Common myeloid progenitor, CD34-positive (primary cell): Measurements from ENCODE around the gene FOXP1.

ENCODE experiments used
- CTCF ChIA-PET: fragments of 350-600 bp; sonication (Branson Sonifier 250); formaldehyde crosslinking; loops from one replicate; lab custom pipeline; 2021; ENCODE audit warnings: antibody characterized with exemption; lab: Charles Lee
- POLR2A ChIA-PET: fragments of 350-600 bp; sonication (Branson Sonifier 250); formaldehyde crosslinking; loops from one replicate; lab custom pipeline; 2021; ENCODE audit warnings: antibody characterized with exemption; lab: Charles Lee
- DNase-seq, 3 donors: peaks; one replicate each; pipeline versions ENCODE4 v3.0.0 to v3.0.0-alpha.2; 2013
- H3K27ac ChIP-seq, 2 experiments: 1 replicate in 1 of 2; 2 replicates in 1 of 2; pipeline ENCODE4 v1.7.0; 2013; ENCODE audit warnings: inconsistent platforms in 2 of 2, low read length in 2 of 2, mild to moderate bottlenecking in 2 of 2, low read depth in 1 of 2, moderate library complexity in 1 of 2; ENCODE audit not compliant: severe bottlenecking in 2 of 2, insufficient read depth in 1 of 2, poor library complexity in 1 of 2
- H3K27me3 ChIP-seq, 5 experiments: replicated peaks in 2 of 5; 1 replicate in 3 of 5; 2 replicates in 2 of 5; pipeline versions ENCODE4 v1.6.1 to v1.7.0; 2013; ENCODE audit warnings: low read length in 4 of 5, mild to moderate bottlenecking in 2 of 5, moderate library complexity in 2 of 5, inconsistent platforms in 1 of 5; ENCODE audit not compliant: insufficient read depth in 5 of 5, control insufficient read depth in 4 of 5
- H3K36me3 ChIP-seq, 4 experiments: 1 replicate in 2 of 4; 2 replicates in 2 of 4; pipeline versions ENCODE4 v1.6.1 to v1.7.0; 2013; ENCODE audit warnings: low read length in 3 of 4, control low read depth in 1 of 4, mild to moderate bottlenecking in 1 of 4; ENCODE audit not compliant: control insufficient read depth in 4 of 4, insufficient read depth in 4 of 4
- H3K4me1 ChIP-seq, 4 experiments: 1 replicate in 3 of 4; 2 replicates in 1 of 4; pipeline versions ENCODE4 v1.6.1 to v1.7.1; 2013; ENCODE audit warnings: low read length in 3 of 4, mild to moderate bottlenecking in 3 of 4, control low read depth in 1 of 4, inconsistent platforms in 1 of 4, moderate library complexity in 1 of 4; ENCODE audit not compliant: control insufficient read depth in 4 of 4, insufficient read depth in 4 of 4; ENCODE audit errors: control extremely low read depth in 1 of 4
- H3K4me3 ChIP-seq, 7 experiments: 1 replicate in 4 of 7; 2 replicates in 3 of 7; pipeline versions ENCODE4 v1.5.1 to v1.7.0; 2013; ENCODE audit warnings: mild to moderate bottlenecking in 7 of 7, low read length in 6 of 7, moderate library complexity in 6 of 7, inconsistent platforms in 2 of 7, low read depth in 2 of 7, control low read depth in 1 of 7; ENCODE audit not compliant: insufficient read depth in 4 of 7, control insufficient read depth in 1 of 7; ENCODE audit errors: extremely low read depth in 1 of 7
- H3K9me3 ChIP-seq, 5 experiments: 1 replicate in 4 of 5; 2 replicates in 1 of 5; pipeline versions ENCODE4 v1.6.1 to v1.7.1; 2013; ENCODE audit warnings: low read length in 4 of 5, mild to moderate bottlenecking in 2 of 5, inconsistent platforms in 1 of 5, low read depth in 1 of 5, moderate library complexity in 1 of 5; ENCODE audit not compliant: control insufficient read depth in 4 of 5, insufficient read depth in 2 of 5; ENCODE audit errors: control extremely low read depth in 1 of 5
- WGBS: methylation state at CpG from one replicate; pipeline ENCODE4 v1.1.5; 2013; ENCODE audit not compliant: insufficient coverage; 5-methylcytosine and 5-hydroxymethylcytosine counted together

FOXP1 gene

DNA sequence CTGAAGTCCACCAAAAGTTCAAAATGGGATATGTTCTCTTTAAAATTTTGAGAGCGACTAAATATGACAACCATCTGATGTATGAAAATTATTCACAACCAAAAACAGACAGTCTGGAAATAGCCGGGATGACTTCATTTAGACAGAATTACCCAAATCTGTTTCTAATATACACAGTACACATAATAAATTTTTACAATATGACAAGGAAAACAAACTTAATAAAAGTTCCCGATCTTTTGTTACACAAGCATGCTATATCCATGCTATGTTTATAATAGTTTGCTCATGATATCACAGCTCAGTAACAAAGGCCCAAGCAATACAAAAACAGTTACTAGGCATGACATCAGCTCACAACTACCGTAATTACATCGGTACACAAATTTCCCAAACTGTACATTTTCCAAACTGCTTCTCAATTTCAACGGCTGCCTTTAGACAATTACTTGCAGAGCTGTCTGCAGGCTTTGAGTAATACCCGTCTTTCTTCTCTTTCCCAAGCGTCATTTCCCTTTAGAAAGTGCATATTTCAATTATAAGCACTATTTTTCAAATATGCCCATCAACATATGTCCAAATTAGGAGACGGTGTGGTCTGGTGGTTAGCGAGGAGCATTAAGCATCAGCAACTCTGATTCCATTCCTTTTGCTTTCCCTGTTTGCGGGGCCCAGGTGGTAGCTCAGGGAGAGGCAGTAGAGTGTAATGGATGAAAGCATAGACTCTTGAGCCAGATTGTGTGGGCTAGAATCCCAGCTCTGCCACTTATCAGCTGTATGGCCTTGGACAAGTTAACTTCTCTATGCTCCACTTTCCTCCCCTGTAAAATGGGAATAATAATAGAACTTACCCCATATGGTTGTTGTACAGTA lies 481.2 kb downstream of the FOXP1 start:
- WGBS: over 99% methylated on average over 9 of the region's 11 CpGs
- Histone ChIP-seq H3K27ac (no peak overlapping the region), H3K4me1 (peaks cover 0 to 18% (median 11%) of the 10 kb centered on the region in 4 experiments), H3K36me3 (peaks cover 3 to 15% (median 8%) of the 10 kb centered on the region in 4 experiments), H3K27me3 (no peaks in the 10 kb centered on the region), H3K4me3 (no peak overlapping the region), H3K9me3 (no peaks in the 10 kb centered on the region)
- DNase-seq: no peak
- CTCF ChIA-PET: interaction anchor here (1.4 kb wide), 1 partner anchor 16 kb away, joined by 4 read pairs; no protein-coding TSS in a partner anchor
- POLR2A ChIA-PET: interaction anchor here (0.6 kb wide), 1 partner anchor 29 kb away, joined by 6 read pairs; no protein-coding TSS in a partner anchor

DNA sequence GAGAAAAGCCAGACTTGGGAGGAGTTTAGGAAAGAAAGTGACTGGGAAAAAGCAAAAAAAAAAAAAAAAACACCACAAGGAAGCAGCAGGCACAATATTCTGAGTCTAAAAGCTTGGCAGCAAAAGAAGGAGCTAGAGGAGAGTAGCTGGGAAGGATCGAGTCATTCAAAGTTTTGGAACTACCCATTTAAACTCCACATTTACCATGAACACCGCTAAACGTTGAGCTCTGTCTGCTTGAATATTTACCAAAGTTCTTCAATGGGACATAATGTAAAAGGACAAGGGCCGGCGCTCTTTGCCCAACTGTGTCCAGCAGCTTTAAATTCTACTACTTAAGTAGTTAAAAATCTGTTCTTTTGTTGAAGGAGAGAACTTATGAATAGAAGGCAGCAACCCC lies 481.9 kb downstream of the FOXP1 start:
- WGBS: 64% methylated on average over 2 of the region's 5 CpGs
- no peaks in the 10 kb centered on the region for H3K27me3 ChIP-seq
- POLR2A ChIA-PET: interaction anchor here (0.6 kb wide), 1 partner anchor 30 kb away, joined by 6 read pairs; no protein-coding TSS in a partner anchor
- peaks cover 3 to 15% (median 6%) of the 10 kb centered on the region in 4 experiments for H3K36me3 ChIP-seq
- DNase-seq: no peak
- H3K9me3 ChIP-seq: no peaks in the 10 kb centered on the region
- CTCF ChIA-PET: interaction anchor here (0.8 to 1.4 kb wide), 2 partner anchors 17 to 72 kb away, joined by 3 to 4 read pairs; no protein-coding TSS in a partner anchor
- H3K4me3 ChIP-seq: no peak overlapping the region
- peaks cover 0 to 18% (median 11%) of the 10 kb centered on the region in 4 experiments for H3K4me1 ChIP-seq
- H3K27ac ChIP-seq: no peak overlapping the region

DNA sequence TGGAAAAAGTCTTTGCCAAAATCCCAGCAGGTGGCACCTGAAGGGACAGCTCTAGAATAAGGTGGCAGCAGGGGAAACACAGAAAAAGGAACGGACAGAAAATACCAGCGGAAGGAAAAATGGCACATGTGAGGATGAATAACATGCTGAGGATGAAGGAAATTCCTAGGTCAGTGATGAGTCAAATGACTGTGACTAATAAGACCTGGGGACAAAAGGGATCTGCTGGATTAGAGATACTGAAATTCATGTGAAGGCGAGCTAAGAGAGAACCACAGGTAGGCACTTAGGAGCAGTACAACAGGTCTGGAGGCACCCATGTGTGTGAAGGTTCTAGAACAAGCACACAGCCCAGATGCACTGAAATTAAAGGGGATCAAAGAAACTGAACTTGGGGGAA lies 482.5 kb downstream of the FOXP1 start:
- Histone ChIP-seq H3K36me3 (peaks cover 3 to 15% (median 6%) of the 10 kb centered on the region in 4 experiments), H3K27me3 (no peaks in the 10 kb centered on the region), H3K4me1 (peaks cover 1 to 18% (median 11%) of the 10 kb centered on the region in 4 experiments), H3K27ac (no peak overlapping the region), H3K4me3 (no peak overlapping the region), H3K9me3 (no peaks in the 10 kb centered on the region)
- CTCF ChIA-PET: interaction anchor here (0.8 to 1.2 kb wide), 2 partner anchors 31 to 71 kb away, joined by 3 read pairs; no protein-coding TSS in a partner anchor
- whole genome bisulfite sequencing: 94% methylated on average over 3 of the region's 3 CpGs
- POLR2A ChIA-PET: no interaction called here
- DNase-seq: no peak

DNA sequence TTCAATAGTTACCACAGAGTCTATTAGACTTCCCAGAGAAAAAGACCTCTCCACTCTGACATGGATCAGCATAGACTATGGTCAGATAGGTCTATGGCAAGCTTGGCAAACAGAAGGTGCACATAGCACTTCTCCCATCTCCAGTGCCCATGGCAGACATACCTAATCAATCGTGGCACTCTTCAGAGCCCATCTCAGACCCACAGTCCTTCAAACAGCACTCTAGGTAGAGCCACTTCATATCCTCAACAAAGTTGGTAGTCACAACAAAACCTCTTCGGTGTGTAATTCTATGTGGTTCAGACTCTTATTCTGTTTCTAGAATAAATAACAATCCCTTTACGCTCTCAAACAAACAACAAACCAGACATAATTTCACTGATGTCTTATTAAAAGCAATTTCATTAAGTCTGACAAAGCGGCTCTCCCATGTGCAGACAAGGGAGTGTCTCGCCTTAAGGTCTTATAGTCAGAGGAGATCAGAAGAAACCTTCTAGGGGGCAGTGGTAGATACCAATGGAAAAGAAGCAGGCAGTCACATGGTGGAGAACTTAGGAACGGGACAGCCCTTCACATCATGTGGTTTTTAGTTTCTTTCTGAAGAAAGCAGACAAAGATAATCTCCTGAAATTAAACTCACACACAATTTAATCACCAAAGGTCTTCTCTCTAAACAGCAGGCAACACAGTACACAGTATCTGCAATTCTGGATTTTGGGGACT lies 483.4 kb downstream of the FOXP1 start:
- Histone ChIP-seq H3K27ac (no peak overlapping the region), H3K4me1 (peaks cover 3 to 18% (median 11%) of the 10 kb centered on the region in 4 experiments), H3K27me3 (no peaks in the 10 kb centered on the region), H3K36me3 (peaks cover 4 to 12% (median 6%) of the 10 kb centered on the region in 4 experiments), H3K4me3 (no peak overlapping the region), H3K9me3 (no peaks in the 10 kb centered on the region)
- 50% methylated on average over 2 of the region's 6 CpGs for WGBS
- POLR2A ChIA-PET: no interaction called here
- CTCF ChIA-PET: interaction anchor here (0.8 to 1.4 kb wide), 3 partner anchors 9 to 30 kb away, joined by 3 read pairs; no protein-coding TSS in a partner anchor
- DNase-seq: peak in 1 of 3 donors; percentile 33

DNA sequence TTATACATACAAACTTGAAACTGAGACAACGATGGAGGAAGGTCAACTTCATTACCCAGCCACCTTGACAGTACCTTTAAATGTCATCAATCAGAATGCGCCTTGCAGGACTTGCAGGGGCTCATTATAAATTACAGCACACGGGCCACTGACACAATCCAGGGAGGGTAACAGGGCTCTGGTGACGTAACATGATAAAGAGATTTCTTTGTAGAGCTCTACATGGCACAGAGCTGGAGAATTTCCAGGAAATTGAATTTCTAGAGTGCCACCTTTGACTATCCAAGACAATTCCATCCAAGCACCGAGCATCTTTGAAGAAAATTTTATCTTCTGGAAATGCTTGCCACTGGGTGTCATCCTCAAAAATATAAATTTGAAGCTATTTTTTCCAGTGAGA lies 486.0 kb downstream of the FOXP1 start:
- Histone ChIP-seq H3K9me3 (no peaks in the 10 kb centered on the region), H3K27ac (no peak overlapping the region), H3K4me1 (peaks cover 0 to 6% (median 4%) of the 10 kb centered on the region in 4 experiments), H3K4me3 (no peak overlapping the region), H3K36me3 (peaks cover 0 to 12% (median 5%) of the 10 kb centered on the region in 4 experiments), H3K27me3 (no peaks in the 10 kb centered on the region)
- ChIA-PET CTCF (interaction anchor here (0.8 kb wide), 1 partner anchor 13 kb away, joined by 3 read pairs; no protein-coding TSS in a partner anchor), POLR2A (no interaction called here)
- 100% methylated on average over 2 of the region's 5 CpGs for WGBS
- no peak for DNase-seq

DNA sequence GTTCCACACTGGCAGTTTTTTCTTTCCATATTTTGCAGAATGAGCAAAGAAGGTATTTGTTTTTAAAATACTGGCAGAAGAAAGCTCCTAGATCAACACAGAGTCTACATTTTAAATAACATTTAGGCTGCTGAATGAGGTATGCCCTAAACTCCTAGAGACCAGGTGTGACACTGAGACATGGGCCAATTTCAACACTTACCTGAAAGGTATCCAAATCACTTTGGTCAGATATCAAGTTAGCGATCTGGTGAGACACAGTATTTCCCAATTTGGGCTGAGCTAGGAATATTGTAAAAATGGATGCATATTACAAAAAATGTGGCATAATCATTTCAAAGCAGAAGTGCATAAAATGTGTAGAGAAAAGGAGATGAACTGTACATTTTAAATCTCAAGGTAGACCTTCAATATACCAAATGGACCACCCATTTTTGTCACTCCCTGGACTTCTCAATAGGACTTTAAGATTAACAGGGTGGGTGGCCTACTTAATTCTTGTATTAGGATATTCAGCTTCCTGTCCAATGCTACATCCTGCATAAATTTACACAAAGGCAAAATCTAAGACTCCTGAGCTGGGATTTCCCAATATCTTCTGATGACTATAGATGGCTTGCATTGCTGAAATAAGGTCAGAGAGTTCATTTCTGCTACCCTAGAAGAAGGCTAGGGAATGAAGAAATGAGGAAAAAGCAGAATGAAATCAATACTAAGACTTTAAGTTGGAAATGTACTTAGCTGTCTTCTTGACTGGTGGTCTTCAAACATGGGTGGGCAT lies 487.8 kb downstream of the FOXP1 start:
- Histone ChIP-seq H3K27ac (no peak overlapping the region), H3K9me3 (no peaks in the 10 kb centered on the region), H3K36me3 (peaks cover 0 to 12% (median 4%) of the 10 kb centered on the region in 4 experiments), H3K4me3 (no peak overlapping the region), H3K4me1 (peaks cover 0 to 5% (median 4%) of the 10 kb centered on the region in 4 experiments), H3K27me3 (no peaks in the 10 kb centered on the region)
- ChIA-PET POLR2A (no interaction called here), CTCF (interaction anchor here (1.2 to 1.5 kb wide), 2 partner anchors 27 to 61 kb away, joined by 3 to 4 read pairs; no protein-coding TSS in a partner anchor)
- DNase-seq: no peak
- WGBS: 100% methylated on average over 1 of the region's 1 CpG
